IMR-90 (cell line): ENCODE results near the gene NFATC1.

Experiments used
- MAZ ChIP-seq: IDR thresholded peaks from 2 replicates; pipeline ENCODE4 v1.6.1; 2012; ENCODE audit warnings: low read depth, mild to moderate bottlenecking, low read length, improper control_type of control experiment, moderate library complexity, borderline replicate concordance
- RAD21 ChIP-seq: IDR thresholded peaks from 2 replicates; pipeline ENCODE4 v1.6.1; 2012; ENCODE audit warnings: low read length, improper control_type of control experiment
- RFX5 ChIP-seq: IDR thresholded peaks from 2 replicates; pipeline ENCODE4 v1.8.0; 2012; ENCODE audit warnings: low read depth, mild to moderate bottlenecking, low read length, moderate library complexity

DNA sequence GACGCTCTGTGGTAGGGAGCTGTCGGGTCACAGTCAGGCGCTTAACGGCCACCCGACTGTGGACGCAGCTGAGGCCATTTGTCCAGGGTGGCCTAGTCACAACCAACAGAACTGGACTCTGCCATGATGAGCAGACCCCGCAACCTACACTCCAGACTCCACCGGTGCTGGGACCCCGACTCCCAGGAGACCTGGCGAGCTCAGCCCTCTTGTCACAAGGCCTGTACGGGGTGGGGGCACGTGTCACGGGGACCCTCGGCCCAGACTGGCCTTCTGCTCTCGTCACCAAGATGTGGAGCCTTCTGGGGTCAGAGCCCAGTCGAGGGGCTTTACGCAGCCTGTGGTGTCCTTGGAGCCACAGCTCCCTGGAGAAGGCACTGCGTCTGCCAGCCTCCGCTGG lies 22.5 kb downstream of the NFATC1 start:
- TF ChIP-seq RFX5, result no peak
- no peak for TF ChIP-seq MAZ
- no peak for TF ChIP-seq RAD21
